Hepatocyte (in vitro differentiated cells): ENCODE data around the gene PFKL.

ENCODE experiments used
- EZH2 ChIP-seq: fragments of 200-600 bp; sonication (generic); IDR thresholded peaks from 2 replicates; pipeline ENCODE4 v1.6.1; 2016; ENCODE audit warnings: antibody characterized with exemption, mild to moderate bottlenecking, borderline replicate concordance
- EZH2phosphoT487 ChIP-seq: fragments of 200-600 bp; sonication (generic); IDR thresholded peaks from one replicate; pipeline ENCODE4 v1.6.1; 2018; ENCODE audit warnings: antibody characterized with exemption, mild to moderate bottlenecking, low read depth, moderate library complexity; ENCODE audit not compliant: unreplicated experiment, severe bottlenecking
- TF ChIP-seq, protein P1 (sequence below): fragments of 200-600 bp; sonication (generic); IDR thresholded peaks from 2 replicates; pipeline ENCODE4 v1.5.1; 2016; ENCODE audit warnings: antibody characterized with exemption, mild to moderate bottlenecking; ENCODE audit not compliant: poor library complexity

DNA sequence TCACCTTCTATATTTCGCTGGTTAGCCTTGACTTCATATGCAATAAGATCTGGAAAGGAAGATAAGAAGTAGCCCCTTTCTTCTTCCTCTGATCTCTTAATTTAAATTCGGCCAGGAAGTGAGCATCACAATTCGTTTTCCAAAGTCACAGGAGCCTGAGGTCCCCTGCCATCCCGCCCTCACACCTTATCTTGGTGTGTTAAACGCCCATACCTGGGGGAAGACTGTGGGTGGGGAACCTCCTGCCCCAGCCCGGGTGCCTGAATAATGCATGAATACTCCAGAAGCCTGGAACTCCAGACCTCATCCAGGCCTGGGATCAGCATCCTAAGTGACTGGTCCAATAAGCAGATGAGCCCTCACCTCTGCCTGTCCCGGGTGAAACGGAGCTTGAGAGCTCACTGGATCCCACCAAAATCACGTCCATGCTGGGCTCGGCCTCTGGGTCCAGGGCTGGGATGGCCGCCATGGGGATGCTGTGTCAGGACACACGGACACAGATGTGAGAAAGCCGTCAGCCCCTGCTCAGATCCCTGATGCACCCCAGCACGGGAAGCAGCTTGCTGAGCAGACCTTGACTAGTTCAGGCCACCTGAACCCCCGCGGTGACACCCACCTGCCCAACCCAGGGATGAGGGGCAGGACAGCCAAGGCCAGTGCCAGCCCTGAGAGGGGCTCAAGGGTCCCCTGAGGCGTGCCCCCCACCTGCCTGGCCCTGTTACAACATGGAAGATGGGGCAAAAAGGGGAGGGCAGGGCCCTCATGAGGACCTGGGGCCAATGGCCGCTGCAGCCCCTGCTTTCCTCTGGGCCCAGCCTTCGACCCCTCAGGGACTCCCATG lies 38.8 kb upstream of the PFKL start:
- TF ChIP-seq EZH2 (no peak), EZH2phosphoT487 (no peak)
- TF ChIP-seq, protein P1, sequence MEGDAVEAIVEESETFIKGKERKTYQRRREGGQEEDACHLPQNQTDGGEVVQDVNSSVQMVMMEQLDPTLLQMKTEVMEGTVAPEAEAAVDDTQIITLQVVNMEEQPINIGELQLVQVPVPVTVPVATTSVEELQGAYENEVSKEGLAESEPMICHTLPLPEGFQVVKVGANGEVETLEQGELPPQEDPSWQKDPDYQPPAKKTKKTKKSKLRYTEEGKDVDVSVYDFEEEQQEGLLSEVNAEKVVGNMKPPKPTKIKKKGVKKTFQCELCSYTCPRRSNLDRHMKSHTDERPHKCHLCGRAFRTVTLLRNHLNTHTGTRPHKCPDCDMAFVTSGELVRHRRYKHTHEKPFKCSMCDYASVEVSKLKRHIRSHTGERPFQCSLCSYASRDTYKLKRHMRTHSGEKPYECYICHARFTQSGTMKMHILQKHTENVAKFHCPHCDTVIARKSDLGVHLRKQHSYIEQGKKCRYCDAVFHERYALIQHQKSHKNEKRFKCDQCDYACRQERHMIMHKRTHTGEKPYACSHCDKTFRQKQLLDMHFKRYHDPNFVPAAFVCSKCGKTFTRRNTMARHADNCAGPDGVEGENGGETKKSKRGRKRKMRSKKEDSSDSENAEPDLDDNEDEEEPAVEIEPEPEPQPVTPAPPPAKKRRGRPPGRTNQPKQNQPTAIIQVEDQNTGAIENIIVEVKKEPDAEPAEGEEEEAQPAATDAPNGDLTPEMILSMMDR: no peak
